GM23248 (cell line): ENCODE results near the gene ZBTB20.

Experiments
- EZH2 ChIP-seq: fragments of 200-600 bp; sonication (generic); IDR thresholded peaks from 2 replicates; pipeline ENCODE4 v1.6.1; 2018; ENCODE audit warnings: antibody characterized with exemption, mild to moderate bottlenecking; ENCODE audit not compliant: insufficient read depth, poor library complexity, severe bottlenecking
- EZH2phosphoT487 ChIP-seq: fragments of 200-600 bp; sonication (generic); IDR thresholded peaks from 2 replicates; pipeline ENCODE4 v1.6.1; 2018; ENCODE audit warnings: antibody characterized with exemption, moderate library complexity, mild to moderate bottlenecking, low read depth; ENCODE audit not compliant: insufficient read depth

GRCh38 chr3:114331710-114332109 lies 815.4 kb downstream of the ZBTB20 start:
- no peak for TF ChIP-seq EZH2phosphoT487
- no peak for TF ChIP-seq EZH2
